Activated T-helper 1 cell treated with anti-CD3 and anti-CD28 coated beads, Interleukin-2, amount 50 U/mL, for 16 hours (primary cell): ENCODE data around the gene SMIM30.
"Not testable (repeated sequence)": the region's sequence is repeated elsewhere in the genome, so short reads cannot be mapped to it uniquely, and the experiment has no call there.

Source experiments
- DNase-seq, 2 donors: peaks; one replicate each; pipeline ENCODE4 v3.0.0-alpha.2; 2020; ENCODE audit warnings: low read depth in 1 of 2, low spot score in 1 of 2

Gene SMIM30

GRCh38 chr7:113118074-113118959 lies at the start of gene SMIM30:
Gene SMIM30, minus strand, starts transcription at chr7:113118554. Its CDS starts 976 bp downstream, at chr7:113117578.
- peak; percentile 74 to 75 for DNase-seq

- not testable (repeated sequence) for DNase-seq
These were observed 47.8 kb upstream of the SMIM30 start for GRCh38 chr7:113166176-113166575.

- DNase-seq, result no peak
These were observed 42.7 kb upstream of the SMIM30 start for GRCh38 chr7:113161050-113161449.

- no peak for DNase-seq
These were observed 41.5 kb upstream of the SMIM30 start for GRCh38 chr7:113159746-113160339.

- DNase-seq, result no peak
These were observed 40.4 kb upstream of the SMIM30 start for GRCh38 chr7:113158756-113159155.

- no peak for DNase-seq
These were observed 35.8 kb upstream of the SMIM30 start for GRCh38 chr7:113154117-113154516.

- DNase-seq, result no peak
These were observed 26.5 kb upstream of the SMIM30 start for GRCh38 chr7:113144817-113145216.

- DNase-seq, result no peak
These were observed 25.3 kb upstream of the SMIM30 start for GRCh38 chr7:113143486-113144257.

GRCh38 chr7:113142385-113143119 lies 24.2 kb upstream of the SMIM30 start:
- no peak for DNase-seq

GRCh38 chr7:113141803-113142202 lies 23.4 kb upstream of the SMIM30 start:
- no peak for DNase-seq

- DNase-seq, result no peak
These were observed 22.6 kb upstream of the SMIM30 start for GRCh38 chr7:113140956-113141355.

- DNase-seq, result no peak
These were observed 18.9 kb upstream of the SMIM30 start for GRCh38 chr7:113137241-113137640.

GRCh38 chr7:113134025-113134424 lies 15.7 kb upstream of the SMIM30 start:
- DNase-seq, result no peak

- DNase-seq, result no peak
These were observed 13.0 kb upstream of the SMIM30 start for GRCh38 chr7:113131367-113131766.

GRCh38 chr7:113128031-113128430 lies 9.7 kb upstream of the SMIM30 start:
- DNase-seq, result no peak

- no peak for DNase-seq
These were observed 7.4 kb upstream of the SMIM30 start for GRCh38 chr7:113125728-113126127.

GRCh38 chr7:113122744-113123143 lies 4.4 kb upstream of the SMIM30 start:
- DNase-seq, result no peak

GRCh38 chr7:113120647-113121046 lies 2.3 kb upstream of the SMIM30 start:
- no peak for DNase-seq

GRCh38 chr7:113119429-113119828 lies 1.1 kb upstream of the SMIM30 start:
- DNase-seq, result no peak

- DNase-seq, result not testable (repeated sequence)
These were observed 980 bp downstream of the SMIM30 start for GRCh38 chr7:113117374-113117774.

- no peak for DNase-seq
These were observed 4.4 kb downstream of the SMIM30 start for GRCh38 chr7:113113912-113114311.
